Fibroblast of lung (primary cell): Measurements from ENCODE around the gene TMED8.

Source experiments
- CTCF ChIP-seq, 2 donors: IDR thresholded peaks in 1 of 2; conservative IDR thresholded peaks in 1 of 2; 1 replicate in 1 of 2; 2 replicates in 1 of 2; pipeline ENCODE4 v1.5.1; 2011 to 2012; ENCODE audit warnings: low read length in 2 of 2, control low read depth in 1 of 2, inconsistent platforms in 1 of 2, low read depth in 1 of 2, mild to moderate bottlenecking in 1 of 2
- EZH2 ChIP-seq: IDR thresholded peaks from 2 replicates; pipeline ENCODE4 v1.5.1; 2012; ENCODE audit warnings: low read length, control low read depth, mild to moderate bottlenecking; ENCODE audit errors: missing control alignments

GRCh38 chr14:77325746-77326094, 51.2 kb downstream of the TMED8 start:
- TF ChIP-seq EZH2 = no peak
- TF ChIP-seq CTCF (conservative IDR thresholded peaks at IDR 0.05 in 1 of 2, IDR thresholded peaks at IDR 0.05 in 1 of 2; ENCODE audit: low read depth in 1 of 2, low read length in 2 of 2) = no peak
